Adipocyte (in vitro differentiated cells): Measurements from ENCODE around the gene GPR39.

Experiments used
- DNase-seq: peaks from one replicate; pipeline ENCODE4 v3.0.0-alpha.2; 2015; ENCODE audit warnings: low read depth
- H3K27me3 ChIP-seq: replicated peaks from 2 replicates; pipeline ENCODE4 v1.7.0; 2013; ENCODE audit warnings: mild to moderate bottlenecking, low read length, moderate library complexity; ENCODE audit not compliant: control insufficient read depth, insufficient read depth
- H3K36me3 ChIP-seq: 2 replicates; pipeline ENCODE4 v1.7.0; 2013; ENCODE audit warnings: low read length, mild to moderate bottlenecking, moderate library complexity; ENCODE audit not compliant: control insufficient read depth, insufficient read depth, severe bottlenecking
- H3K4me1 ChIP-seq: 2 replicates; pipeline ENCODE4 v1.7.0; 2013; ENCODE audit warnings: mild to moderate bottlenecking, low read length, moderate library complexity; ENCODE audit not compliant: control insufficient read depth, insufficient read depth
- H3K4me3 ChIP-seq: 2 replicates; pipeline ENCODE4 v1.7.0; 2013; ENCODE audit warnings: mild to moderate bottlenecking, low read length, moderate library complexity
- H3K9ac ChIP-seq: 2 replicates; pipeline ENCODE4 v1.7.0; 2013; ENCODE audit warnings: mild to moderate bottlenecking, low read length, moderate library complexity
- H3K9me3 ChIP-seq: 2 replicates; pipeline ENCODE4 v1.7.0; 2013; ENCODE audit warnings: mild to moderate bottlenecking, low read length, moderate library complexity; ENCODE audit not compliant: control insufficient read depth

Gene GPR39

GRCh38 chr2:132690664-132691303 is 274.2 kb downstream of the GPR39 start:
- peak; percentile 34 for DNase-seq
- H3K9me3 ChIP-seq, result no peaks in the 10 kb centered on the region
- peaks cover 11% of the 10 kb centered on the region for H3K4me1 ChIP-seq
- H3K27me3 ChIP-seq, result no peaks in the 10 kb centered on the region
- H3K36me3 ChIP-seq, result no peaks in the 10 kb centered on the region
- H3K4me3 ChIP-seq, result no peak overlapping the region
- H3K9ac ChIP-seq, result no peak overlapping the region

GRCh38 chr2:132691556-132691955 is 275.0 kb downstream of the GPR39 start:
- Histone ChIP-seq H3K9ac (no peak overlapping the region), H3K36me3 (no peaks in the 10 kb centered on the region), H3K4me3 (no peak overlapping the region), H3K4me1 (peaks cover 11% of the 10 kb centered on the region), H3K27me3 (no peaks in the 10 kb centered on the region), H3K9me3 (no peaks in the 10 kb centered on the region)
- no peak for DNase-seq

GRCh38 chr2:132692816-132693215 is 276.2 kb downstream of the GPR39 start:
- no peak overlapping the region for H3K4me3 ChIP-seq
- H3K27me3 ChIP-seq, result no peaks in the 10 kb centered on the region
- DNase-seq, result peak; percentile 52

More at GRCh38 chr2:132692816-132693215, 276.2 kb downstream of the GPR39 start:
- no peaks in the 10 kb centered on the region for H3K36me3 ChIP-seq
- H3K9ac ChIP-seq, result no peak overlapping the region
- H3K9me3 ChIP-seq, result no peaks in the 10 kb centered on the region
- peaks cover 11% of the 10 kb centered on the region for H3K4me1 ChIP-seq
